Measurements from ENCODE around the gene ABTB2. TPM values are rescaled to one million over a fixed set of nuclear protein-coding genes. Genes with fewer than 3 reads are reported as not detected.

The ABTB2 gene
- total and polyA plus RNA-seq, 2 of the 8 experiments (the other 6 are each of a cell fraction or from before 2014, with no cell fraction given) = 7.7 to 10.2 TPM

GRCh38 chr11:34104680-34105078, 253.1 kb downstream of the ABTB2 start (continued):
- TF ChIP-seq CHD7 (IDR thresholded peaks at IDR 0.05; ENCODE audit: insufficient replicate concordance, low read length) (no peak), CTBP2 (IDR thresholded peaks at IDR 0.05; ENCODE audit: borderline replicate concordance, insufficient read depth, insufficient read length, low read length) (no peak), SIX5 (IDR thresholded peaks at IDR 0.05; ENCODE audit: low read depth, low read length) (no peak)
